IPS-18a (cell line): Measurements from ENCODE around the gene FLAD1.
"Not testable (repeated sequence)": the region's sequence is repeated elsewhere in the genome, so short reads cannot be mapped to it uniquely, and the experiment has no call there.

Experiments used
- H3K27ac ChIP-seq: one replicate; pipeline ENCODE4 v1.5.1; 2013; ENCODE audit warnings: low read length
- H3K27me3 ChIP-seq: one replicate; pipeline ENCODE4 v1.6.1; 2013; ENCODE audit warnings: mild to moderate bottlenecking, low read length; ENCODE audit not compliant: control insufficient read depth, insufficient read depth
- H3K36me3 ChIP-seq: one replicate; pipeline ENCODE4 v1.6.1; 2013; ENCODE audit warnings: low read depth, low read length; ENCODE audit not compliant: control insufficient read depth
- H3K4me1 ChIP-seq: one replicate; pipeline ENCODE4 v1.6.1; 2013; ENCODE audit warnings: low read depth, low read length; ENCODE audit not compliant: control insufficient read depth
- H3K4me3 ChIP-seq: one replicate; pipeline ENCODE4 v1.5.1; 2013; ENCODE audit warnings: low read length
- H3K9ac ChIP-seq: one replicate; pipeline ENCODE4 v1.6.1; 2013; ENCODE audit warnings: mild to moderate bottlenecking, low read length, moderate library complexity
- H3K9me3 ChIP-seq: one replicate; pipeline ENCODE4 v1.6.1; 2013; ENCODE audit warnings: low read depth, low read length; ENCODE audit not compliant: control insufficient read depth

The FLAD1 gene

DNA sequence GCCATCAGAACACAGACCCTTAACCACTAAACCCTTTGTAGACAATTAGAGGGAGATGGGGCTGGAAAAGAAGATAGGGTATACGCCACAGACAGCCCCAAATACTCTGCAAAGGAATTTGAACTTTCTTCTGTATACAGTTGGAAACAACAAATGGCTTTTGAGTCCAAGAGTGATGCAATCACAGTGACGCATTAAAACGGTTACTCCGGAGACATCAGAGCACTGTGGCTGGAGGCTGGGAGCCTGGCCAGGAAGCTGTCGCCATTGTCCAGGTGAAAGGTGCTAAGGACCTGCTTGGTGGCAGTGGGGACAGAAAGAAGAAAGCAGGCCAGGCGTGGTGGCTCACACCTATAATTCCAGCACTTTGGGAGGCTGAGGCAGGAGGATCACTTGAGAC lies 4.2 kb downstream of the FLAD1 start:
- H3K27ac ChIP-seq: no peak overlapping the region
- H3K36me3 ChIP-seq: peaks cover 40% of the 10 kb centered on the region
- no peaks in the 10 kb centered on the region for H3K27me3 ChIP-seq
- H3K9ac ChIP-seq: no peak overlapping the region
- H3K4me3 ChIP-seq: no peak overlapping the region
- no peaks in the 10 kb centered on the region for H3K9me3 ChIP-seq
- H3K4me1 ChIP-seq: peaks cover 5% of the 10 kb centered on the region

GRCh38 chr1:154988058-154988954 lies 5.2 kb downstream of the FLAD1 start:
- no peaks in the 10 kb centered on the region for H3K9me3 ChIP-seq
- no peak overlapping the region for H3K9ac ChIP-seq
- H3K27ac ChIP-seq: no peak overlapping the region
- peaks cover 43% of the 10 kb centered on the region for H3K36me3 ChIP-seq
- no peak overlapping the region for H3K4me3 ChIP-seq
- H3K4me1 ChIP-seq: no peaks in the 10 kb centered on the region
- no peaks in the 10 kb centered on the region for H3K27me3 ChIP-seq

- Histone ChIP-seq H3K9ac (no peak overlapping the region), H3K27ac (no peak overlapping the region), H3K36me3 (peaks cover 43% of the 10 kb centered on the region), H3K27me3 (no peaks in the 10 kb centered on the region), H3K4me3 (no peak overlapping the region), H3K9me3 (no peaks in the 10 kb centered on the region), H3K4me1 (no peaks in the 10 kb centered on the region)
These were observed 6.2 kb downstream of the FLAD1 start for GRCh38 chr1:154989195-154989860.

GRCh38 chr1:154990276-154990675 lies 7.1 kb downstream of the FLAD1 start:
- H3K36me3 ChIP-seq: peaks cover 43% of the 10 kb centered on the region

GRCh38 chr1:154992721-154993571 lies 9.8 kb downstream of the FLAD1 start:
- H3K27me3 ChIP-seq: no peaks in the 10 kb centered on the region
- H3K4me1 ChIP-seq: no peaks in the 10 kb centered on the region
- H3K9me3 ChIP-seq: no peaks in the 10 kb centered on the region
- H3K9ac ChIP-seq: no peak overlapping the region
- H3K27ac ChIP-seq: no peak overlapping the region
- H3K36me3 ChIP-seq: peaks cover 34% of the 10 kb centered on the region
- H3K4me3 ChIP-seq: no peak overlapping the region

More at GRCh38 chr1:154990276-154990675, 7.1 kb downstream of the FLAD1 start:
- Histone ChIP-seq H3K4me3 (no peak overlapping the region), H3K27ac (no peak overlapping the region), H3K9me3 (no peaks in the 10 kb centered on the region), H3K9ac (no peak overlapping the region), H3K4me1 (no peaks in the 10 kb centered on the region), H3K27me3 (no peaks in the 10 kb centered on the region)

DNA sequence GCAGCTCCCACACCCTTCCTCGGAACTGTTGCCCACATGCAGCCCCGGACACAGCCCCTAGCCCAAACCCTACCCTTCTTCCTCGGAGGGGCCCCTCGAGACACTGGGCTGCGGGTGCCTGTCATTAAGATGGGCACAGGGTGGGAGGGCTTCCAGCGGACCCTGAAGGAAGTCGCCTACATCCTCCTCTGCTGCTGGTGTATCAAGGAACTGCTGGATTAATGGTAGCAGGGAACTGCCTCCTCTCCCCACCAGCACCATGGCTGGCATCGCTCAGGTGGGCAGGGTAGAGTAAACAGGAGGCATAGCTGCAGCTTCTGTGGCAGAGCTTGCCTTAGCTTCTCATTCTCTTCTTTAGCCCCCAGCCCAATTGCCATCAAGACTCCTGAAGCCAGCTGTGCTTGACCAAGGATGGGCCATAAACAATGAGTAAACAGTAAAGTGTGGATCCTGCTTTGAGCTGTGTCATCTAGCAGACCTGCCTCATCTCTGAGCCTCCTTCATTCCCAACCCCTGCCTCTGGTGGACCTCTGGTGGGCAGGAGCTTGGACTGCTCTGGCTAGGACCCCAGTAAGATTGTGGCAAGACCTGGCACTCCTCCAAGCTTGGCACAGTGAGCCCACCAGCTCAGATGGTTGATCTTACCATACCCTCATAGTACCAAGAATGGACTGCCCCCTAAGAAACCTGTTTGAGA lies 10.6 kb downstream of the FLAD1 start, which contains the start of gene LENEP:
TSS of gene LENEP (plus strand) at position 15 of the 697 bp plus-strand sequence. CDS start at position 37, 22 bp downstream.
- Histone ChIP-seq H3K9me3 (no peaks in the 10 kb centered on the region), H3K4me3 (no peak within 1 kb of the TSS), H3K9ac (no peak within 1 kb of the TSS), H3K27ac (no peak within 1 kb of the TSS), H3K36me3 (peaks cover 26% of the 10 kb centered on the region), H3K27me3 (no peaks in the 10 kb centered on the region), H3K4me1 (no peaks in the 10 kb centered on the region)

DNA sequence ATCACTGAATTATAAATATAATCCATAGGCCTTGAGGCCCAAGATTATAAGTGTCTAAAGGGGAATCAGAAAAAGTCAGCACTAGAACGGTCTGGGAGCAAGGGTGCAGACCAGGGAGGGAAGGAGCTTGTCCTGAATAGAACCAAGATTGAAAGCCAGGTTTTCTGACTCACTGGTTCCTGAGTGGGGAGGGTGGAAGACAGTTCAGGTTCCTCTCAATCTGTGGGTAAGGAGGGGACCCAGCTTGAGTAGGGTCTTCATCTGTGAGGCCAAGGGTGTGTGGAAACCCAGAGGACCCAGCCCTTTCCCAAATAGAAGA lies 11.1 kb downstream of the FLAD1 start:
- Histone ChIP-seq H3K36me3 (peaks cover 21% of the 10 kb centered on the region), H3K27ac (no peak overlapping the region), H3K9ac (no peak overlapping the region), H3K9me3 (no peaks in the 10 kb centered on the region), H3K4me1 (no peaks in the 10 kb centered on the region), H3K4me3 (no peak overlapping the region), H3K27me3 (no peaks in the 10 kb centered on the region)

GRCh38 chr1:154994591-154994990 lies 11.4 kb downstream of the FLAD1 start:
- no peak overlapping the region for H3K4me3 ChIP-seq
- H3K9ac ChIP-seq: no peak overlapping the region
- H3K36me3 ChIP-seq: peaks cover 18% of the 10 kb centered on the region
- no peaks in the 10 kb centered on the region for H3K27me3 ChIP-seq
- H3K9me3 ChIP-seq: no peaks in the 10 kb centered on the region
- H3K4me1 ChIP-seq: no peaks in the 10 kb centered on the region
- H3K27ac ChIP-seq: no peak overlapping the region

- H3K27ac ChIP-seq, H3K9ac ChIP-seq, H3K4me3 ChIP-seq, H3K27me3 ChIP-seq, H3K4me1 ChIP-seq, H3K9me3 ChIP-seq, H3K36me3 ChIP-seq: not testable (repeated sequence)
These were observed 12.3 kb downstream of the FLAD1 start for GRCh38 chr1:154995301-154995983.

DNA sequence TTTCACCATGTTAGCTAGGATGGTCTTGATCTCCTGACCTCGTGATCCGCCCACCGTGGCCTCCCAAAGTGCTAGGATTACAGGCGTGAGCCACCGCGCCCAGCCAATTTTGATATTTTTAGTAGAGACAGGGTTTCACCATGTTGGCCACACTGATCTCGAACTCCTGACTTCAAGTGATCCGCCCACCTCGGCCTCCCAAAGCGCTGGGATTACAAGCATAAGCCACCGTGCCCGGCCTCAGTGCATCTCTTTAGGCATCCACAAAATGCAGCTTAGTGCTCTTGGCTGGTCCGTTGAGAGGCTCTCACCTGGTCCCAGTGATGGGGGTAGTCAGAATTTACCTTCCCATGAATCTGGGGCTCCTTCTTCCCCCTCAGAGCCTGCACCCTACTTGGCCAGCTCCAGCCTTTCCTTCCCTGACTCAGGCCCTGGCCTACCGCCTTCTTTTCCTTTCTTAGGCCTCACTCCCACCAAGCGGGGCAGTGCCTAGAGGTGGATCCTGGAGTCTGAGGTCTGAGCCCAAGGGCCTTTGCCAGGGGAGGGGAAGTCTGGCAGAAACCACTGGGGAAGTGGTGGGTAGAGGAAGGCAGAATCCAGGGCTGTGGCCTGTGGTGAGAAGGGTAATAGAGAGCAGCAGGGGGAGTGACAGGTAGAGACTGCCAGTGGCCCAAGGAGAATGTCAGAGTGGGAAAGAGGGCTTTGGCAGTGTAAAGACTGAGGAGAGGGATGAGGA lies 14.0 kb downstream of the FLAD1 start:
- H3K9me3 ChIP-seq: no peaks in the 10 kb centered on the region
- H3K9ac ChIP-seq: no peak overlapping the region
- no peak overlapping the region for H3K4me3 ChIP-seq
- H3K4me1 ChIP-seq: peaks cover 3% of the 10 kb centered on the region
- H3K27me3 ChIP-seq: no peaks in the 10 kb centered on the region
- H3K36me3 ChIP-seq: peaks cover 4% of the 10 kb centered on the region
- no peak overlapping the region for H3K27ac ChIP-seq
